Fibroblast of lung (primary cell): ENCODE measurements around the gene SH2D5. TPM values are rescaled to one million over a fixed set of nuclear protein-coding genes. Genes with fewer than 3 reads are reported as not detected.

ENCODE experiments used
- DNase-seq, 2 donors: peaks; one replicate each; pipeline versions ENCODE4 v3.0.0 to v3.0.0-alpha.2; 2010; ENCODE audit warnings: low read depth in 2 of 2
- H2AFZ ChIP-seq: 2 replicates; pipeline ENCODE4 v1.5.1; 2012; ENCODE audit warnings: low read length, control low read depth, inconsistent platforms
- H3K27ac ChIP-seq: 2 replicates; pipeline ENCODE4 v1.5.1; 2011; ENCODE audit warnings: low read length, control low read depth; ENCODE audit not compliant: insufficient read depth
- H3K27me3 ChIP-seq: 2 replicates; pipeline ENCODE4 v1.5.1; 2011; ENCODE audit warnings: mild to moderate bottlenecking, low read length; ENCODE audit not compliant: control insufficient read depth, insufficient read depth
- H3K36me3 ChIP-seq: 2 replicates; pipeline ENCODE4 v1.5.1; 2011; ENCODE audit warnings: low read length; ENCODE audit not compliant: control insufficient read depth, insufficient read depth
- H3K4me1 ChIP-seq: 2 replicates; pipeline ENCODE4 v1.5.1; 2011; ENCODE audit warnings: low read length; ENCODE audit not compliant: control insufficient read depth, insufficient read depth; ENCODE audit errors: extremely low read depth
- H3K4me2 ChIP-seq: 2 replicates; pipeline ENCODE4 v1.5.1; 2011; ENCODE audit warnings: low read length, control low read depth; ENCODE audit not compliant: insufficient read depth; ENCODE audit errors: extremely low read depth
- H3K4me3 ChIP-seq, 4 experiments: fragments of 200-600 bp in 1 of 4; sonication (generic) in 1 of 4; replicated peaks in 1 of 4; 2 replicates each; pipeline ENCODE4 v1.5.1; 2011 to 2016; ENCODE audit warnings: low read length in 4 of 4, low read depth in 3 of 4, mild to moderate bottlenecking in 3 of 4, control low read depth in 2 of 4, inconsistent platforms in 1 of 4, mixed read lengths in 1 of 4; ENCODE audit not compliant: insufficient read depth in 1 of 4; ENCODE audit errors: control extremely low read depth in 1 of 4
- H3K79me2 ChIP-seq: 2 replicates; pipeline ENCODE4 v1.5.1; 2012; ENCODE audit warnings: mild to moderate bottlenecking, low read length, inconsistent platforms; ENCODE audit not compliant: control insufficient read depth, insufficient read depth
- H3K9ac ChIP-seq: 2 replicates; pipeline ENCODE4 v1.5.1; 2011; ENCODE audit warnings: mild to moderate bottlenecking, low read length, control low read depth; ENCODE audit not compliant: insufficient read depth
- H3K9me3 ChIP-seq: 2 replicates; pipeline ENCODE4 v1.5.1; 2012; ENCODE audit warnings: low read depth, low read length; ENCODE audit not compliant: control insufficient read depth, insufficient read depth
- H4K20me1 ChIP-seq: 2 replicates; pipeline ENCODE4 v1.5.1; 2011; ENCODE audit warnings: low read length; ENCODE audit not compliant: control insufficient read depth, insufficient read depth; ENCODE audit errors: extremely low read depth
- EZH2 ChIP-seq: IDR thresholded peaks from 2 replicates; pipeline ENCODE4 v1.5.1; 2012; ENCODE audit warnings: low read length, control low read depth, mild to moderate bottlenecking; ENCODE audit errors: missing control alignments
- polyA plus RNA-seq, 2 donors: library from polyadenylated mRNA; depleted of rRNA in 1 of 2; stranded (reverse) in 1 of 2; unstranded in 1 of 2; fragments of >200 nt; gene quantifications; 2 replicates each; pipeline ENCODE4 v1.2.1, GENCODE V29; 2011 to 2012; ENCODE audit warnings: missing spikeins in 1 of 2
- total RNA-seq: library from RNA; depleted of rRNA; stranded (reverse); fragments of >200 nt; gene quantifications from 2 replicates; pipeline ENCODE4 v1.2.1, GENCODE V29; 2014
- TF ChIP-seq, protein P1 (sequence below), 2 donors: IDR thresholded peaks in 1 of 2; conservative IDR thresholded peaks in 1 of 2; 1 replicate in 1 of 2; 2 replicates in 1 of 2; pipeline ENCODE4 v1.5.1; 2011 to 2012; ENCODE audit warnings: low read length in 2 of 2, control low read depth in 1 of 2, inconsistent platforms in 1 of 2, low read depth in 1 of 2, mild to moderate bottlenecking in 1 of 2

Gene SH2D5
- total and polyA plus RNA-seq, 2 donors (not counting 1 experiment from before 2014, with no cell fraction given) = 3.6 to 5.0 TPM

DNA sequence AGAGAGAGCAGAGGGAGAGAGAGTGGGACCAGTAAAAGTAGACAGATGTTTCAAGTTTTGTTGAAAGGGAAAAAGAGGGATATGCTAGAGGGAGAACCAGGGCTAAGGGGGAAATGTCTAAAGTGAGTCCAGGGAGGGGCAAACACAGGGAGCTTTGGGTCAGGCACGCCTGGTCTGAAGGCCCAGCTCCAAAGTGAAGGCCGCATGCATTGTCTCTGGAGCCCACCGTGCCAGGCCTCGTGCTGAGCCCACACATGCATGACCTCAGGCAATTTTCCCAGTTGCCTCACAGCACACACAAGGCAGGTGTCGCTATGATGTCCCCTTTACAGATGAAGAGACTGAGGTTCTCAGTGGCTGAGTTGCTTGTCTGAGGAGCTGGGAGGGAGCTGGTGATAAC is 30.7 kb downstream of the SH2D5 start:
- no peak overlapping the region for H2AFZ ChIP-seq
- H3K4me3 ChIP-seq = no peak overlapping the region
- no peak overlapping the region for H3K4me2 ChIP-seq
- DNase-seq = no peak
- TF ChIP-seq, protein P1, sequence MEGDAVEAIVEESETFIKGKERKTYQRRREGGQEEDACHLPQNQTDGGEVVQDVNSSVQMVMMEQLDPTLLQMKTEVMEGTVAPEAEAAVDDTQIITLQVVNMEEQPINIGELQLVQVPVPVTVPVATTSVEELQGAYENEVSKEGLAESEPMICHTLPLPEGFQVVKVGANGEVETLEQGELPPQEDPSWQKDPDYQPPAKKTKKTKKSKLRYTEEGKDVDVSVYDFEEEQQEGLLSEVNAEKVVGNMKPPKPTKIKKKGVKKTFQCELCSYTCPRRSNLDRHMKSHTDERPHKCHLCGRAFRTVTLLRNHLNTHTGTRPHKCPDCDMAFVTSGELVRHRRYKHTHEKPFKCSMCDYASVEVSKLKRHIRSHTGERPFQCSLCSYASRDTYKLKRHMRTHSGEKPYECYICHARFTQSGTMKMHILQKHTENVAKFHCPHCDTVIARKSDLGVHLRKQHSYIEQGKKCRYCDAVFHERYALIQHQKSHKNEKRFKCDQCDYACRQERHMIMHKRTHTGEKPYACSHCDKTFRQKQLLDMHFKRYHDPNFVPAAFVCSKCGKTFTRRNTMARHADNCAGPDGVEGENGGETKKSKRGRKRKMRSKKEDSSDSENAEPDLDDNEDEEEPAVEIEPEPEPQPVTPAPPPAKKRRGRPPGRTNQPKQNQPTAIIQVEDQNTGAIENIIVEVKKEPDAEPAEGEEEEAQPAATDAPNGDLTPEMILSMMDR (conservative IDR thresholded peaks at IDR 0.05 in 1 of 2, IDR thresholded peaks at IDR 0.05 in 1 of 2; ENCODE audit: low read depth in 1 of 2, low read length in 2 of 2) = no peak
- no peak for TF ChIP-seq EZH2
- H3K27me3 ChIP-seq = no peaks in the 10 kb centered on the region
- no peak overlapping the region for H3K27ac ChIP-seq
- H3K79me2 ChIP-seq = no peaks in the 10 kb centered on the region
- no peaks in the 10 kb centered on the region for H3K9me3 ChIP-seq
- no peaks in the 10 kb centered on the region for H4K20me1 ChIP-seq
- no peaks in the 10 kb centered on the region for H3K36me3 ChIP-seq
- H3K4me1 ChIP-seq = peaks cover 17% of the 10 kb centered on the region
- H3K9ac ChIP-seq = no peak overlapping the region

DNA sequence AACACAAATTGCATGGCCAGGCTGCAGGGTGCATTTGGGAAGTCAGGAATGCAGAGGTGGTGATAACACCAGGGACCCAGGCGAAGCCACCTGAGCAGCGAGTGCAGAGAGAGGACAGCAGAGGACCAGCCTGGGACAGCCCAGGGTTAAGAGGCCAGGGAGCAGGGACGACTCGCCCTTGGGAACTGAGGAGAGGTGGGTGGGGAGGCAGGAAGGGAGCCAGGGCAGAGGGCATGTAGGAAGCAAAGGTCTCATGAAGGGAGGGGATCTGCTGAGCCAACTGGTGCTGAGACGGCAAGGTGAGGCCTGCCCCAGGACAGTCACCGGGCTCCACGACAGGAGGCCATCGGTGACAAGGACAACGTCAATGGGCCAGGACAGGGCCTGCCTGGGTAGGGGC is 31.1 kb downstream of the SH2D5 start:
- peaks cover 17% of the 10 kb centered on the region for H3K4me1 ChIP-seq
- no peaks in the 10 kb centered on the region for H3K9me3 ChIP-seq
- H3K27ac ChIP-seq = no peak overlapping the region
- H3K4me3 ChIP-seq = no peak overlapping the region
- TF ChIP-seq, protein P1 (conservative IDR thresholded peaks at IDR 0.05 in 1 of 2, IDR thresholded peaks at IDR 0.05 in 1 of 2; ENCODE audit: low read depth in 1 of 2, low read length in 2 of 2) = no peak
- no peak for TF ChIP-seq EZH2
- H4K20me1 ChIP-seq = no peaks in the 10 kb centered on the region
- no peak for DNase-seq
- H2AFZ ChIP-seq = no peak overlapping the region
- H3K36me3 ChIP-seq = no peaks in the 10 kb centered on the region
- H3K4me2 ChIP-seq = no peak overlapping the region
- no peaks in the 10 kb centered on the region for H3K27me3 ChIP-seq
- H3K9ac ChIP-seq = no peak overlapping the region
- no peaks in the 10 kb centered on the region for H3K79me2 ChIP-seq

DNA sequence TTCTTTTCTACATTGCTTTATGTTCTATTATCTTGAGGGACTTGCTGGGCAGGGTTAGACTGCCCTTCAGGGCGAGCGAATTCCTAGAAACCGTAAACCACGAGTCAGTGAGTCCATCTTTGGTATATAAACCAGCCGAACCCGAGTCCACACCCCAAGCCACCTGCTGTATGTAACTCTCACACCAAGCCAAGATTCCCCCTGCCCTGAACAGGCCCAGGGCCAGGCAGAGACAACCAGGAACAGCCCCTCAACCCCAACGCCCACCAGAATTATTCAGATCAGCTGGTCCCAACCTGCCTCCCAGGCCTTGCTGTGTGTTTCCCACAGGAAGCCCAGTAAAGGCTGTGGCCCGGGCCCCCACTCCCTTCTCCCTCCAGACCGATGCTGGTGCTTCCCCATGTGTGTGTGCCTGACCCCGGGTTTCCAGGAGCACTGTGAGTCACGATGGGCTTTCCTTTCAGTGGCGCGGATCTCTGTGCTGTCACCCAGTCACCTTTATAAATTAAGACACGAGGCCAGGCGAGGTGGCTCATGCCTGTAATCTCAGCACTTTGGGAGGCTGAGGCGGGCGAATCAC is 31.8 kb downstream of the SH2D5 start:
- Histone ChIP-seq H3K36me3 (no peaks in the 10 kb centered on the region), H3K9ac (no peak overlapping the region), H3K27ac (no peak overlapping the region), H3K79me2 (no peaks in the 10 kb centered on the region), H3K9me3 (no peaks in the 10 kb centered on the region), H3K4me3 (no peak overlapping the region), H3K27me3 (no peaks in the 10 kb centered on the region), H3K4me2 (no peak overlapping the region), H3K4me1 (peaks cover 17% of the 10 kb centered on the region), H2AFZ (no peak overlapping the region), H4K20me1 (no peaks in the 10 kb centered on the region)
- TF ChIP-seq, protein P1 (conservative IDR thresholded peaks at IDR 0.05 in 1 of 2, IDR thresholded peaks at IDR 0.05 in 1 of 2; ENCODE audit: low read depth in 1 of 2, low read length in 2 of 2) = no peak
- TF ChIP-seq EZH2 = no peak
- DNase-seq = no peak
